ENCODE measurements around the gene HDAC4. TPM values are rescaled to one million over a fixed set of nuclear protein-coding genes. Genes with fewer than 3 reads are reported as not detected.
"Not testable (repeated sequence)": the region's sequence is repeated elsewhere in the genome, so short reads cannot be mapped to it uniquely, and the experiment has no call there.

The HDAC4 gene
- total RNA-seq, 5 donors from 2014 or later (not counting 1 experiment from before 2014, with no cell fraction given): 44.8 to 80.2 (median 60.9) TPM

DNA sequence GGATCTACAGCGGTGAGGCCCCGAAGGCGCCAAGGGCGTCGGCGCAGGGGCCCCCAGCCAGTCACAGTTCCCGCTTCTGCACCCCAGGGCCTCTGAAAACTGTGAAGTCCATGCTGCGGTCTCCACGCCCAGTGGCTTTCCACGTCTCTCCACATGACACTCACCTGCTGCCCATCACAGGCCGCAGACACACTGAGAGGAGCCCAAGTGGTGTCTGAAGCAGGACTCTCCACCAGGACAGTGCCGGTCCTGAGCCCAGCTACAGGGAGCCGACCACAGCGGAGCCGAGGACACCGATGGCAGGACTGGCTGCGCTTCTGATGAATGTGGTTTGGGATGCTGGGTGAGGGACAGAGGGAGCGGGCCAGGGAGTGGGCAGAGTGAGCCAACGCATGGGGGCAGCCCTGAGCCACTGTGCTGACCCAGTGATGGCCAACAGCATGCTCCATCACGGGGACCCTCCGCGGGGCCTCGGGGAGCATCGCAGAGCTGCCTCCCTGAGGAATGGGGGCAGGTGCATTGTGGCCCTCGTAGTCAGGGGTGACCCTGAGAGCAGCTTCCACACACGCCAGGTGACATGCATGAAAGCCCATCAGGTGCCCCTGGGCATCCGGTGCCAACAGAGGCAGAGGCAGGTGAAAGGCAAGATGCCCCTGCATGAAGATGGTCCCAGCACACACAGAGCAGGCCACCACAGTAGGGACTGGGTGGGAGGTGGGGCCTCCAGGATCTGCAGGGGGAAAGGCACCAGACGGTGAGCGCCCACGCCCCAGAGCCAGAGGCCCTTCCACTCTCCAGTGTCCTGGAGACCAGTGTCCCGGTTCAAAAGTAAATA is 116.6 kb downstream of the HDAC4 start:
- ATAC-seq (replicated peaks in 1 of 4): no peak
- H3K36me3 Mint-ChIP-seq: peaks cover 3% of the 10 kb centered on the region

DNA sequence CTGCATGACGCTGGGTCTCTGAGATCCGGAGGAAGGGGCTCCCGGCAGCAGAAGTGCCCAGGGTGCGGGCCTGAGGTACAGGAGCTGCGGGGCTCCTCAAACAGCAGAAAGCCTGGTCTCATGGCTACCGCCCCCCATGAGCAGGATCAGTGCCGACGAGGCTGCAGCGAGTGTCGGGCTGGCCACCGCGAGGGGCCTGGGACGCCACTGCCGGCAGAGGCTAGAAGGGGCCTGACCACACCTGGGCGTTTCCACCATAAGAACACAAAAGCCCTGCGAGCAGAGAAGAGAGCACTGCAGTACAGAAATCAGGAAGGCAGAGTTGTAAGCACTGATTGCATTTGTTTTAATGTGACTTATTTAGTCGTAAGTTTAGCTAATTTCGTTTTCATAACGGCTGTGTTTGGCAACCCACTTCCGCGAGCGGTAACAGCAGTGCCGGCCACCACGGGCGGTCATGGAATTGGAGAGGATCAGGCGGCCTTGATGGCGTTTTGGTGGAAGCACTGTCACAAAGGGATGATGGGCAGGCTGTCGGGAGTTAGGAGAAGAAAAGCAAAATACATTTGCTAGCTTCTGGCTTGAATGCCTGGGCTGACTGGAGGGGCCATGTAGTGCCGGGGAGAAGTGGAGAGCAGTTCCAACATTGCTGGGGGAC is 117.4 kb downstream of the HDAC4 start:
- Mint-ChIP-seq H3K27me3 (no peaks in the 10 kb centered on the region), H3K9me3 (no peaks in the 10 kb centered on the region), H3K4me3 (peak overlapping the region in 1 of 3 donors; percentile 14), H3K36me3 (peaks cover 3% of the 10 kb centered on the region), H3K27ac (no peak overlapping the region), H3K4me1 (peaks cover 54 to 56% (median 54%) of the 10 kb centered on the region in 3 donors)
- Histone ChIP-seq H3K27me3 (replicated peaks in 1 of 2; ENCODE audit: control insufficient read depth in 2 of 2, extremely low read depth in 1 of 2, insufficient read depth in 2 of 2, low read length in 1 of 2) (peaks cover 0 to 2% of the 10 kb centered on the region in 2 experiments), H3K4me3 (ENCODE audit: control insufficient read depth in 1 of 2, extremely low read depth in 1 of 2, low read length in 1 of 2) (no peak overlapping the region), H3K9me3 (no peaks in the 10 kb centered on the region), H3K27ac (ENCODE audit: low read length) (no peak overlapping the region), H3K36me3 (ENCODE audit: control insufficient read depth in 2 of 2, extremely low read depth in 1 of 2, insufficient read depth in 1 of 2, low read length in 1 of 2) (no peaks in the 10 kb centered on the region), H3K4me1 (ENCODE audit: control insufficient read depth in 1 of 2, extremely low read depth in 1 of 2, insufficient read depth in 2 of 2, low read length in 2 of 2) (peaks cover 44% of the 10 kb centered on the region in 2 experiments)
- DNase-seq: no peak
- ChIA-PET POLR2A (no interaction called here), CTCF (no interaction called here)
- 97% methylated on average over 27 of the region's 29 CpGs for WGBS (ENCODE audit: insufficient coverage)
- ATAC-seq (replicated peaks in 1 of 4): no peak

More for the DNA sequence above, 116.6 kb downstream of the HDAC4 start:
- H3K9me3 Mint-ChIP-seq: no peaks in the 10 kb centered on the region
- peak overlapping the region in 1 of 2 donors; percentile 83 for H3K27ac Mint-ChIP-seq
- CTCF ChIA-PET: no interaction called here
- no peak overlapping the region for H3K27ac ChIP-seq (ENCODE audit: low read length)
- peaks cover 0 to 2% of the 10 kb centered on the region in 2 experiments for H3K27me3 ChIP-seq (replicated peaks in 1 of 2; ENCODE audit: control insufficient read depth in 2 of 2, extremely low read depth in 1 of 2, insufficient read depth in 2 of 2, low read length in 1 of 2)
- POLR2A ChIA-PET: interaction anchor here in 1 of 2 donors (0.6 kb wide), 1 partner anchor 15 kb away, joined by 4 read pairs; no protein-coding TSS in a partner anchor
- peak overlapping the region in 1 of 3 donors; percentile 63 for H3K4me3 Mint-ChIP-seq
- no peaks in the 10 kb centered on the region for H3K27me3 Mint-ChIP-seq
- H3K4me1 Mint-ChIP-seq: peaks cover 54 to 58% (median 55%) of the 10 kb centered on the region in 3 donors
- 97% methylated on average over 26 of the region's 31 CpGs for WGBS (ENCODE audit: insufficient coverage)
- DNase-seq: no peak
- no peaks in the 10 kb centered on the region for H3K36me3 ChIP-seq (ENCODE audit: control insufficient read depth in 2 of 2, extremely low read depth in 1 of 2, insufficient read depth in 1 of 2, low read length in 1 of 2)
- no peaks in the 10 kb centered on the region for H3K9me3 ChIP-seq
- H3K4me3 ChIP-seq (ENCODE audit: control insufficient read depth in 1 of 2, extremely low read depth in 1 of 2, low read length in 1 of 2): no peak overlapping the region
- peaks cover 43 to 47% of the 10 kb centered on the region in 2 experiments for H3K4me1 ChIP-seq (ENCODE audit: control insufficient read depth in 1 of 2, extremely low read depth in 1 of 2, insufficient read depth in 2 of 2, low read length in 2 of 2)

DNA sequence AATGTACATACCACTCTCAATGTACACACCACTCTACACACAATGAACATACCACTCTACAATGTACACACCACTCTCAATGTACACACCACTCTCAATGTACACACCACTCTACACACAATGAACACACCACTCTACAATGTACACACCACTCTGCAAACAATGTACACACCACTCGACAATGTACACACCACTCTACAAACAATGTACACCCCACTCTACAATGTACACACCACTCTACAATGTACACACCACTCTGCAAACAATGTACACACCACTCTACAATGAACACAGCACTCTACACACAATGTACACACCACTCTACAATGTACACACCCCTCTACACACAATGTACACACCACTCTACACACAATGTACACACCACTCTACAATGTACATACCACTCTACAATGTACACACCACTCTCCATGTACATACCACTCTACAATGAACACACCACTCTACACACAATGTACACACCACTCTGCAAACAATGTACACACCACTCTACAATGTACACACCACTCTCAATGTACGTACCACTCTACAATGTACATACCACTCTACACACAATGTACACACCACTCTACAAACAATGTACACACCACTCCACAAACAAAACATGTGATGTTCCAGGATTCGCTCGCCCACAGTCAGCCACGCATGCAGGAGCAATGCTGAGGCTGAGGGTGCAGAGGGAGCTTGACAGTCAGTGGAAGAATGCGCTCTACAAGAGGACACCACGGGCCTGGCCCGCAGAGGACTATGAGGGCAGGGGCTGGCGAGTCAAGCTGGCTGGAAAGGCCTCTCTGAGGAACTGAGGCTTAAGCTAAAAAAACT is 118.2 kb downstream of the HDAC4 start:
- Mint-ChIP-seq H3K36me3 (peaks cover 3% of the 10 kb centered on the region), H3K9me3 (no peaks in the 10 kb centered on the region), H3K27ac (no peak overlapping the region), H3K4me3 (no peak overlapping the region), H3K27me3 (no peaks in the 10 kb centered on the region), H3K4me1 (peaks cover 52 to 54% (median 53%) of the 10 kb centered on the region in 3 donors)
- ATAC-seq (replicated peaks in 1 of 4) (no peak), DNase-seq (no peak)
- 98% methylated on average over 9 of the region's 9 CpGs for WGBS (ENCODE audit: insufficient coverage)
- ChIA-PET POLR2A (no interaction called here), CTCF (no interaction called here)
- Histone ChIP-seq H3K27ac (ENCODE audit: low read length) (no peak overlapping the region), H3K9me3 (no peaks in the 10 kb centered on the region), H3K36me3 (ENCODE audit: control insufficient read depth in 2 of 2, extremely low read depth in 1 of 2, insufficient read depth in 1 of 2, low read length in 1 of 2) (no peaks in the 10 kb centered on the region), H3K4me3 (ENCODE audit: control insufficient read depth in 1 of 2, extremely low read depth in 1 of 2, low read length in 1 of 2) (no peak overlapping the region), H3K4me1 (ENCODE audit: control insufficient read depth in 1 of 2, extremely low read depth in 1 of 2, insufficient read depth in 2 of 2, low read length in 2 of 2) (peaks cover 37 to 44% of the 10 kb centered on the region in 2 experiments), H3K27me3 (replicated peaks in 1 of 2; ENCODE audit: control insufficient read depth in 2 of 2, extremely low read depth in 1 of 2, insufficient read depth in 2 of 2, low read length in 1 of 2) (peaks cover 0 to 2% of the 10 kb centered on the region in 2 experiments)

GRCh38 chr2:239280296-239281017 is 120.4 kb downstream of the HDAC4 start:
- H3K36me3 Mint-ChIP-seq; POLR2A ChIA-PET; H3K4me3 ChIP-seq (ENCODE audit: control insufficient read depth in 1 of 2, extremely low read depth in 1 of 2, low read length in 1 of 2); H3K36me3 ChIP-seq (ENCODE audit: control insufficient read depth in 2 of 2, extremely low read depth in 1 of 2, insufficient read depth in 1 of 2, low read length in 1 of 2); H3K27ac ChIP-seq (ENCODE audit: low read length); DNase-seq; H3K27ac Mint-ChIP-seq; H3K9me3 ChIP-seq; H3K27me3 ChIP-seq (replicated peaks in 1 of 2; ENCODE audit: control insufficient read depth in 2 of 2, extremely low read depth in 1 of 2, insufficient read depth in 2 of 2, low read length in 1 of 2); H3K27me3 Mint-ChIP-seq; H3K4me3 Mint-ChIP-seq; ATAC-seq (replicated peaks in 1 of 4); H3K9me3 Mint-ChIP-seq: not testable (repeated sequence)
- WGBS (ENCODE audit: insufficient coverage): 71% methylated on average over 14 of the region's 14 CpGs
- peaks cover 17 to 48% of the 10 kb centered on the region in 2 experiments for H3K4me1 ChIP-seq (ENCODE audit: control insufficient read depth in 1 of 2, extremely low read depth in 1 of 2, insufficient read depth in 2 of 2, low read length in 2 of 2)
- CTCF ChIA-PET: interaction anchor here in 1 of 2 donors (1.0 kb wide), 1 partner anchor 191 kb away, joined by 3 read pairs; no protein-coding TSS in a partner anchor
- peaks cover 34 to 52% (median 51%) of the 10 kb centered on the region in 3 donors for H3K4me1 Mint-ChIP-seq

- Mint-ChIP-seq H3K4me1 (peaks cover 34 to 52% (median 49%) of the 10 kb centered on the region in 3 donors), H3K27ac (peak overlapping the region in 1 of 2 donors; percentile 57), H3K9me3 (no peaks in the 10 kb centered on the region), H3K36me3 (peaks cover 3% of the 10 kb centered on the region), H3K4me3 (no peak overlapping the region), H3K27me3 (no peaks in the 10 kb centered on the region)
- H3K27ac ChIP-seq (ENCODE audit: low read length): no peak overlapping the region
- ChIA-PET POLR2A (no interaction called here), CTCF (interaction anchor here in 1 of 2 donors (1.0 kb wide), 1 partner anchor 190 kb away, joined by 3 read pairs; no protein-coding TSS in a partner anchor)
- no peaks in the 10 kb centered on the region for H3K9me3 ChIP-seq
- DNase-seq (no peak), ATAC-seq (replicated peaks in 1 of 4) (no peak)
- no peaks in the 10 kb centered on the region for H3K36me3 ChIP-seq (ENCODE audit: control insufficient read depth in 2 of 2, extremely low read depth in 1 of 2, insufficient read depth in 1 of 2, low read length in 1 of 2)
- no peak overlapping the region for H3K4me3 ChIP-seq (ENCODE audit: control insufficient read depth in 1 of 2, extremely low read depth in 1 of 2, low read length in 1 of 2)
- H3K27me3 ChIP-seq (replicated peaks in 1 of 2; ENCODE audit: control insufficient read depth in 2 of 2, extremely low read depth in 1 of 2, insufficient read depth in 2 of 2, low read length in 1 of 2): no peaks in the 10 kb centered on the region
- 99% methylated on average over 13 of the region's 20 CpGs for WGBS (ENCODE audit: insufficient coverage)
- peaks cover 12 to 48% of the 10 kb centered on the region in 2 experiments for H3K4me1 ChIP-seq (ENCODE audit: control insufficient read depth in 1 of 2, extremely low read depth in 1 of 2, insufficient read depth in 2 of 2, low read length in 2 of 2)
These were observed 121.1 kb downstream of the HDAC4 start for GRCh38 chr2:239279508-239280295.

Measured in T-cell (primary cell).